Loucy (cell line): ENCODE results near the gene STARD13.

Source experiments
- CTCF ChIP-seq: fragments of 200-600 bp; sonication (generic); conservative IDR thresholded peaks from 2 replicates; pipeline ENCODE4 v1.5.1; 2014; ENCODE audit warnings: mild to moderate bottlenecking, antibody characterized with exemption, low read length
- EZH2phosphoT487 ChIP-seq: fragments of 200-600 bp; IDR thresholded peaks from 2 replicates; pipeline ENCODE4 v1.6.1; 2018; ENCODE audit warnings: antibody characterized with exemption, mild to moderate bottlenecking, moderate library complexity, borderline replicate concordance

- no peak for TF ChIP-seq CTCF
- TF ChIP-seq EZH2phosphoT487: no peak
These were observed 25.1 kb downstream of the STARD13 start for GRCh38 chr13:33260168-33261098.
